DND-41 (cell line): ENCODE data around the gene PDILT.

Experiments
- CTCF ChIP-seq: IDR thresholded peaks from 2 replicates; pipeline ENCODE4 v1.5.1; 2012; ENCODE audit warnings: borderline replicate concordance, low read length, moderate library complexity, mild to moderate bottlenecking; ENCODE audit not compliant: poor library complexity, severe bottlenecking; ENCODE audit errors: extremely low read depth
- EZH2 ChIP-seq: IDR thresholded peaks from 3 replicates; pipeline ENCODE4 v1.6.1; 2012; ENCODE audit warnings: borderline replicate concordance, low read depth, mild to moderate bottlenecking, moderate library complexity, low read length, inconsistent platforms; ENCODE audit not compliant: severe bottlenecking

DNA sequence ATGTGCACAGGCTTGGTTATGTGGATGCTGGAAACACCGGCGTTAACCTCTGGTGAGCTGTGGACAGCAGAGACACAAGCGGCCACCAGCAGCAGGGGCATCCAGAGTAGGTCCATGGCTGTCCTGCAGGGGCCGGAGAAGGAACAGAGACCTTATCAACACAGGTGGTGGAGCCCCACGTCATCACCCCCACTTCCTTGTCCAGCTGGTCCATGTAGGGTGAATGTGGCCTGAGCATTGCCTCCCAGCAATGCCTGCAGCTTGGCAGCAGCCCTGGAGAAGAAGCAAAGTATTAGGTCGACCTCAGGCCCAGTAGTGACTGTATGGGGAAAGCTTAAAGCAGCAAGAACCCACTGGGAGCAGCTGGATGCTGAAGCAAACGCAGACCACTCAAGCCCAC is 5.4 kb downstream of the PDILT start:
- TF ChIP-seq CTCF (no peak), EZH2 (no peak)
